PC-9 (cell line): ENCODE data around the gene WDR33.

Experiments used
- EZH2 ChIP-seq: fragments of 200-600 bp; sonication (generic); IDR thresholded peaks from 2 replicates; pipeline ENCODE4 v1.8.0; 2017; ENCODE audit warnings: antibody characterized with exemption, low read depth
- TF ChIP-seq, protein P1 (sequence below): fragments of 200-600 bp; sonication (generic); conservative IDR thresholded peaks from 2 replicates; pipeline ENCODE4 v1.6.1; 2017; ENCODE audit warnings: mixed run types, antibody characterized with exemption, mild to moderate bottlenecking, moderate library complexity

DNA sequence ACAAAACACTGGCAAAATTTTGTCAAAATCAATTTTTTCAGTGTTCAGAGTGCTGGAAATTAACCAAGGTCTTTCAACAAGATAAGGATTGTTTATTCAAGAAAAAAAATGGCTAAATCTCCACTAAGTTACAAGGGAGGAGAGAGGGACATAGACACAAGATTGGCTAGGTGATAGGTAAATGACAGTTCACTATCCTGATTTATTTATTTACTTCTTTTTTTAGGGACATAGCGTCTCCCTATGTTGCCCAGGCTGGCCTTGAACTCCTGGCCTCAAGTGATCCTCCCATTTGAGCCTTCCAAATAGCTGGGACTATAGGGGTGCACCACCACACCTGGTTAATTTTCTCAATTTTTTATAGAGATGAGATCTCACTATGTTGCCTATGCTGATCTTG, 3.7 kb upstream of the WDR33 start:
- TF ChIP-seq, protein P1, sequence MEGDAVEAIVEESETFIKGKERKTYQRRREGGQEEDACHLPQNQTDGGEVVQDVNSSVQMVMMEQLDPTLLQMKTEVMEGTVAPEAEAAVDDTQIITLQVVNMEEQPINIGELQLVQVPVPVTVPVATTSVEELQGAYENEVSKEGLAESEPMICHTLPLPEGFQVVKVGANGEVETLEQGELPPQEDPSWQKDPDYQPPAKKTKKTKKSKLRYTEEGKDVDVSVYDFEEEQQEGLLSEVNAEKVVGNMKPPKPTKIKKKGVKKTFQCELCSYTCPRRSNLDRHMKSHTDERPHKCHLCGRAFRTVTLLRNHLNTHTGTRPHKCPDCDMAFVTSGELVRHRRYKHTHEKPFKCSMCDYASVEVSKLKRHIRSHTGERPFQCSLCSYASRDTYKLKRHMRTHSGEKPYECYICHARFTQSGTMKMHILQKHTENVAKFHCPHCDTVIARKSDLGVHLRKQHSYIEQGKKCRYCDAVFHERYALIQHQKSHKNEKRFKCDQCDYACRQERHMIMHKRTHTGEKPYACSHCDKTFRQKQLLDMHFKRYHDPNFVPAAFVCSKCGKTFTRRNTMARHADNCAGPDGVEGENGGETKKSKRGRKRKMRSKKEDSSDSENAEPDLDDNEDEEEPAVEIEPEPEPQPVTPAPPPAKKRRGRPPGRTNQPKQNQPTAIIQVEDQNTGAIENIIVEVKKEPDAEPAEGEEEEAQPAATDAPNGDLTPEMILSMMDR: no peak
- TF ChIP-seq EZH2: no peak
